Ovary (tissue), 9 donors: ENCODE data around the gene SFPQ. TPM values are rescaled to one million over a fixed set of nuclear protein-coding genes. Genes with fewer than 3 reads are reported as not detected.
"Not testable (repeated sequence)": the region's sequence is repeated elsewhere in the genome, so short reads cannot be mapped to it uniquely, and the experiment has no call there.

Source experiments
- DNase-seq, 5 donors: peaks; one replicate each; pipeline ENCODE4 v3.0.0-alpha.2; 2019 to 2020
- H3K27ac ChIP-seq, 2 donors: fragments of 200-600 bp; one replicate each; pipeline versions ENCODE4 v1.5.1 to v1.8.0; 2019 to 2022
- H3K27me3 ChIP-seq: fragments of 200-600 bp; one replicate; pipeline ENCODE4 v1.8.0; 2022
- H3K36me3 ChIP-seq: fragments of 200-600 bp; sonication (generic); one replicate; pipeline ENCODE4 v1.5.1; 2019
- H3K4me1 ChIP-seq: one replicate; pipeline ENCODE4 v1.8.1; 2013; ENCODE audit warnings: mild to moderate bottlenecking, moderate library complexity; ENCODE audit not compliant: insufficient read depth
- H3K4me3 ChIP-seq: fragments of 200-600 bp; sonication (generic); one replicate; pipeline ENCODE4 v1.5.1; 2017
- H3K9me3 ChIP-seq, 2 donors: fragments of 200-600 bp in 1 of 2; sonication (generic) in 1 of 2; one replicate each; pipeline versions ENCODE4 v1.5.1 to v1.8.1; 2013 to 2019; ENCODE audit warnings: mild to moderate bottlenecking in 1 of 2, moderate library complexity in 1 of 2
- CTCF ChIP-seq, 3 donors: fragments of 450-650 bp in 2 of 3; fragments of 200-600 bp in 1 of 3; IDR thresholded peaks; one replicate each; pipeline versions ENCODE4 v1.5.1 to v1.8.0; 2016 to 2022; ENCODE audit warnings: antibody characterized with exemption in 3 of 3, mild to moderate bottlenecking in 1 of 3
- EP300 ChIP-seq: sonication (generic); formaldehyde crosslinking; IDR thresholded peaks from one replicate; pipeline ENCODE4 v1.6.1; 2017; ENCODE audit warnings: antibody characterized with exemption
- POLR2A ChIP-seq: fragments of 450-650 bp; IDR thresholded peaks from one replicate; pipeline ENCODE4 v1.6.1; 2017; ENCODE audit warnings: antibody characterized with exemption, mild to moderate bottlenecking, moderate library complexity
- WGBS, 3 donors: extraction: QIAGEN DNeasy Blood & Tissue Kit in 1 of 3; methylation state at CpG; one replicate each; pipeline versions ENCODE4 v1.1.5 to v1.1.7; 2013 to 2017; 5-methylcytosine and 5-hydroxymethylcytosine counted together
- intact Hi-C, 4 donors: fragments of 100-400 bp; cut with DNase I; formaldehyde crosslinking; loops; one replicate each; pipeline versions ENCODE4 v1.11.0 to v1.15.1; 2022 to 2023
- polyA plus RNA-seq, 2 donors: library from polyadenylated mRNA; stranded (reverse); fragments of 200-250 nt in 1 of 2; fragments of 350-450 nt in 1 of 2; fragmentation: Illumina TruSeq in 1 of 2; extraction: RNeasy Lipid Tissue Mini Kit (QIAGEN cat#74804) in 1 of 2; gene quantifications; one replicate each; pipeline ENCODE4 v1.2.3, GENCODE V29; 2013 to 2014
- total RNA-seq, 7 donors: library from RNA; depleted of rRNA in 2 of 7; stranded (reverse); fragments of >200 nt in 2 of 7; fragmentation: NEBNext Ultra II Directional in 3 of 7; extraction: Animal tissue kit (Norgen Biotek cat#: 25700) in 3 of 7; gene quantifications; one replicate each; pipeline versions ENCODE4 v1.1.0 to v1.2.4, GENCODE V29; 2016 to 2023
- donor health status: DM: no; HTN: no; CAD: no; lungs with moderate emphysema.
- donor health status: DM: no; HTN: no; CAD: no.
- donor health status: Bipolar disorder and iron deficiency.
- donor health status: DM: yes; HTN: yes; CAD: no.
- donor health status: DM: no; HTN: no; CAD: no.
- donor health status: DM: yes; HTN: yes; CAD: no.

SFPQ gene
- total and polyA plus RNA-seq, 9 donors = 205 to 295 (median 270) TPM

GRCh38 chr1:35171579-35171978 lies 21.4 kb downstream of the SFPQ start:
- 77 to 85% (median 77%) methylated on average over 4 of the region's 4 CpGs for WGBS, 3 donors
- DNase-seq = no peak
- TF ChIP-seq POLR2A (no peak), CTCF (IDR thresholded peaks at IDR 0.05) (no peak), EP300 (no peak)
- H3K4me1 ChIP-seq = no peaks in the 10 kb centered on the region
- intact Hi-C loops = no loop called here
- H3K27ac ChIP-seq = no peak overlapping the region
- no peaks in the 10 kb centered on the region for H3K27me3 ChIP-seq
- no peaks in the 10 kb centered on the region for H3K36me3 ChIP-seq
- H3K4me3 ChIP-seq = no peak overlapping the region
- no peaks in the 10 kb centered on the region for H3K9me3 ChIP-seq

GRCh38 chr1:35164893-35165292 lies 28.1 kb downstream of the SFPQ start:
- no peaks in the 10 kb centered on the region for H3K4me1 ChIP-seq
- H3K27ac ChIP-seq = no peak overlapping the region
- no peaks in the 10 kb centered on the region for H3K36me3 ChIP-seq
- no peaks in the 10 kb centered on the region for H3K27me3 ChIP-seq
- H3K9me3 ChIP-seq = no peaks in the 10 kb centered on the region
- no peak for DNase-seq
- intact Hi-C loops = no loop called here
- no peak for TF ChIP-seq POLR2A
- TF ChIP-seq CTCF (IDR thresholded peaks at IDR 0.05) = no peak
- no peak for TF ChIP-seq EP300
- H3K4me3 ChIP-seq = no peak overlapping the region
- 96 to 98% (median 98%) methylated on average over 3 of the region's 3 CpGs for WGBS, 3 donors

- Histone ChIP-seq H3K4me3 (no peak overlapping the region), H3K4me1 (no peaks in the 10 kb centered on the region), H3K27ac (no peak overlapping the region), H3K36me3 (no peaks in the 10 kb centered on the region), H3K9me3 (no peaks in the 10 kb centered on the region), H3K27me3 (no peaks in the 10 kb centered on the region)
- TF ChIP-seq EP300 = no peak
- no peak for TF ChIP-seq POLR2A
- intact Hi-C loops = no loop called here
- WGBS, 3 donors = 91 to 95% (median 94%) methylated on average over 5 of the region's 5 CpGs
- no peak for DNase-seq
Observed at GRCh38 chr1:35151220-35151619, 41.7 kb downstream of the SFPQ start.

GRCh38 chr1:35145892-35146549 lies 46.9 kb downstream of the SFPQ start:
- peak; percentile 32 to 51 (median 42) for DNase-seq
- H3K36me3 ChIP-seq, H3K27me3 ChIP-seq, H3K4me1 ChIP-seq, H3K9me3 ChIP-seq, intact Hi-C loops: not testable (repeated sequence)
- peak overlapping the region; percentile 6 for H3K4me3 ChIP-seq
- peak overlapping the region in 1 of 2 donors; percentile 72 for H3K27ac ChIP-seq
- WGBS, 3 donors = 13 to 26% (median 20%) methylated on average over 13 of the region's 13 CpGs

GRCh38 chr1:35143737-35144508 lies 49.0 kb downstream of the SFPQ start:
- intact Hi-C loops = no loop called here
- DNase-seq = peak in 2 of 5 donors; percentile 25 to 47
- WGBS, 3 donors = 12 to 29% (median 20%) methylated on average over 12 of the region's 12 CpGs
- H3K4me1 ChIP-seq = peaks cover 3% of the 10 kb centered on the region
- no peak overlapping the region for H3K4me3 ChIP-seq
- TF ChIP-seq CTCF (IDR thresholded peaks at IDR 0.05) (no peak), EP300 (no peak), POLR2A (no peak)
- H3K27ac ChIP-seq = peak overlapping the region in 1 of 2 donors; percentile 72
- no peaks in the 10 kb centered on the region for H3K9me3 ChIP-seq
- no peaks in the 10 kb centered on the region for H3K36me3 ChIP-seq
- H3K27me3 ChIP-seq = no peaks in the 10 kb centered on the region

- H3K36me3 ChIP-seq, H3K4me3 ChIP-seq, H3K4me1 ChIP-seq, H3K27me3 ChIP-seq, H3K9me3 ChIP-seq, intact Hi-C loops: not testable (repeated sequence)
- 25 to 48% (median 31%) methylated on average over 9 of the region's 9 CpGs for WGBS, 3 donors
- DNase-seq = peak in 4 of 5 donors; percentile 26 to 30 (median 28)
- H3K27ac ChIP-seq = peak overlapping the region in 1 of 2 donors; percentile 72
Observed at GRCh38 chr1:35142728-35143127, 50.2 kb downstream of the SFPQ start.

- H3K36me3 ChIP-seq, H3K9me3 ChIP-seq, DNase-seq, intact Hi-C loops, H3K4me1 ChIP-seq, H3K27me3 ChIP-seq, H3K4me3 ChIP-seq: not testable (repeated sequence)
- peak overlapping the region in 1 of 2 donors; percentile 72 for H3K27ac ChIP-seq
Observed at GRCh38 chr1:35142294-35142693, 50.7 kb downstream of the SFPQ start.

- H3K27me3 ChIP-seq, H3K4me3 ChIP-seq, H3K9me3 ChIP-seq, DNase-seq, H3K36me3 ChIP-seq, H3K27ac ChIP-seq, intact Hi-C loops, H3K4me1 ChIP-seq: not testable (repeated sequence)
- WGBS, 3 donors = 90 to 94% (median 91%) methylated on average over 5 of the region's 5 CpGs
Observed at GRCh38 chr1:35137590-35137989, 55.4 kb downstream of the SFPQ start.
